ENCODE data around the gene SLC25A17.

Gene SLC25A17

GRCh38 chr22:40751250-40751649, 67.9 kb downstream of the SLC25A17 start:
- H3K4me3 ChIP-seq (ENCODE audit: low read depth, low read length): no peak overlapping the region
- TF ChIP-seq, protein P1, sequence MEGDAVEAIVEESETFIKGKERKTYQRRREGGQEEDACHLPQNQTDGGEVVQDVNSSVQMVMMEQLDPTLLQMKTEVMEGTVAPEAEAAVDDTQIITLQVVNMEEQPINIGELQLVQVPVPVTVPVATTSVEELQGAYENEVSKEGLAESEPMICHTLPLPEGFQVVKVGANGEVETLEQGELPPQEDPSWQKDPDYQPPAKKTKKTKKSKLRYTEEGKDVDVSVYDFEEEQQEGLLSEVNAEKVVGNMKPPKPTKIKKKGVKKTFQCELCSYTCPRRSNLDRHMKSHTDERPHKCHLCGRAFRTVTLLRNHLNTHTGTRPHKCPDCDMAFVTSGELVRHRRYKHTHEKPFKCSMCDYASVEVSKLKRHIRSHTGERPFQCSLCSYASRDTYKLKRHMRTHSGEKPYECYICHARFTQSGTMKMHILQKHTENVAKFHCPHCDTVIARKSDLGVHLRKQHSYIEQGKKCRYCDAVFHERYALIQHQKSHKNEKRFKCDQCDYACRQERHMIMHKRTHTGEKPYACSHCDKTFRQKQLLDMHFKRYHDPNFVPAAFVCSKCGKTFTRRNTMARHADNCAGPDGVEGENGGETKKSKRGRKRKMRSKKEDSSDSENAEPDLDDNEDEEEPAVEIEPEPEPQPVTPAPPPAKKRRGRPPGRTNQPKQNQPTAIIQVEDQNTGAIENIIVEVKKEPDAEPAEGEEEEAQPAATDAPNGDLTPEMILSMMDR (IDR thresholded peaks at IDR 0.05; ENCODE audit: low read depth, low read length): no peak

DNA sequence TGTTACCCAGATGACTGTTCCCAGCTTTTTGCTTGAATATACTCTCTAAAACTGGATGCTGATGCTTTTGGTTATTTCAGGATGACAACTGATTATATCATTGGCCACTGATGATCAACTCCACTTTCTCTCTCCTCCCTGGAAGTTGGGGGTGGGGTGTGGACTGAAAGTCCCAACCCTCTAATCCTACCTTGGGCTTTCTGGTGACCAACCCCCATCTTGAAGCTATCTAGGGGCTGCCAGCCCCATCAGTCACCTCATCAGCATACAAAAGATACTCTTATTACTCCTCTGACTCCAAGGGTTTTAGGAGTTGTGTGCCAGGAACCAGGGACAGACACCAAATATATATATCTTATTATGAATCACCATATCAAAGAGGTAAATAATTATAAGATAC, 69.3 kb downstream of the SLC25A17 start:
- TF ChIP-seq, protein P1 (IDR thresholded peaks at IDR 0.05; ENCODE audit: low read depth, low read length): no peak

GRCh38 chr22:40748388-40749355, 70.5 kb downstream of the SLC25A17 start:
- no peak overlapping the region for H3K4me3 ChIP-seq (ENCODE audit: low read depth, low read length)
- TF ChIP-seq, protein P1 (IDR thresholded peaks at IDR 0.05; ENCODE audit: low read depth, low read length): no peak

More for the DNA sequence above, 69.3 kb downstream of the SLC25A17 start:
- H3K4me3 ChIP-seq (ENCODE audit: low read depth, low read length): no peak overlapping the region

DNA sequence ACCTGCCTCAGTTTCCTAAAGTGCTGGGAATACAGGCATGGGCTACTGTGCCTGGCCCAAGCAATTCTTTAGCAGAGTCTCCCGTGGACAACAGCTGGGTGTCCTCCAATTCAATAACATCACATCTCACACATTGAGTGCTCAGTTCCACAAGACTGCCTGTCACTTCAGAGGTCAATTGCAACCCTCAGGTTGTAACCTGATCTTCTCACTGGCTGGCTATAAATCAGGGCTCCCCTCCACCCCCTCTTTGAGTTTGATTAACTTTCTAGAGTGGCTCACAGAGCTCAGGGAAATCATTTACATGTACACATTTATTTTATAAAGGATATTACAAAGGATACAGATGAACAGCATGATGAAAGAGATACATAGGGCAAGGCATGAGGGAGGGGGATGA, 71.8 kb downstream of the SLC25A17 start:
- no peak overlapping the region for H3K4me3 ChIP-seq (ENCODE audit: low read depth, low read length)
- TF ChIP-seq, protein P1 (IDR thresholded peaks at IDR 0.05; ENCODE audit: low read depth, low read length): no peak

DNA sequence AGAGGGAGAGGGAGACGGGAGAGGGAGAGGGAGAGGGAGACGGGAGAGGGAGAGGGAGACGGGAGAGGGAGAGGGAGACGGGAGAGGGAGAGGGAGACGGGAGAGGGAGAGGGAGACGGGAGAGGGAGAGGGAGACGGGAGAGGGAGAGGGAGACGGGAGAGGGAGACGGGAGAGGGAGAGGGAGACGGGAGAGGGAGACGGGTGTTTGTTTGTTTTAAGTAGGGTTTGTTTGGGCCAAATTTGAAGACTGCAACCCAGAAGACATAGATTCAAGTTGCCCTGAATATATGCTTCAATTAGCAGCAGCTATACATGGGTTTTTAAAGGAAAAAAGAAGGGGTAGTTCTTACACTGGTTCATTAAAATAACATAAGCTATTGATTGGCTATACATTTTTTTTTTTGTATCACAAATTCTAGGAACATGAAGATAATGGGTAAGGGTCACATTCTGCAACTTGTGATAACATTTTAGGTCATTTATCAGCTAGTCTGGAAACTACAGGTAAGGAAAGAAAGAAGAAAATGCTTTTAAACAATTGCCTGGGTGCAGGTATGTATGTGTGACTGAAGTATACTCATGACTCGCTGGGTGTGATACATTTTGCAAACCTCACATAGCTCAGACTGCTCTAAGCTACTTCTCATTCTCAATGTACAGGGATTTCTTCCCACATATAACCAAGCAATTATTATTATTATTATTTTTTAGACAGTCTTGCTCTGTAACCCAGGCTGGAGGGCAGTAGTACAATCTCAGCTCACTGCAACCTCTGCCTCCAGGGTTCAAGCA, 72.5 kb downstream of the SLC25A17 start:
- no peak overlapping the region for H3K4me3 ChIP-seq (ENCODE audit: low read depth, low read length)
- TF ChIP-seq, protein P1 (IDR thresholded peaks at IDR 0.05; ENCODE audit: low read depth, low read length): no peak

GRCh38 chr22:40743768-40744167, 75.4 kb downstream of the SLC25A17 start:
- no peak overlapping the region for H3K4me3 ChIP-seq (ENCODE audit: low read depth, low read length)
- TF ChIP-seq, protein P1 (IDR thresholded peaks at IDR 0.05; ENCODE audit: low read depth, low read length): no peak

Measured in WI38 (cell line).